NCI-H748 treated with DMSO at 0.1 percent for 48 hours (cell line): ENCODE results near the gene PIK3CB.
"Not testable (repeated sequence)": the region's sequence is repeated elsewhere in the genome, so short reads cannot be mapped to it uniquely, and the experiment has no call there.

ENCODE experiments used
- DNase-seq: peaks from one replicate; lab custom pipeline; 2025; lab: John Stamatoyannopoulos, UW

Gene PIK3CB

DNA sequence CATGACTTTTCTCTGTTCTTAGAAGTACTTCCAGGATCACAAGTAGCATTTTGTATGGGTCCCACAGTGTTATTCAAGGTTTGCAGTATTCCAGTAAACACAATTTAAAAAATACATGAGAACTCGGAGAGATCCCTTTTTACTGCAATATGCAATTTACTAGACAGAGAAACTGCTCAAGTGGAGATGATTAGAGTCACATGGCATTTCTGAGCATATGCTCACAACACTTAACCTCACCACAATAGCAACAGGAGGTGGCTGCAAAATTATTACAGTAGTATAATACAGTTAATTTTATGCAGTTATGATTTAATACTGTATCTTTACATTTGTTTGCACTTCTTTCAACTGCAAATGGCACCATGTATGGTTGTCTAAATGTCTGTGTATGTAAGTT, 87.5 kb downstream of the PIK3CB start:
- DNase-seq: no peak

DNA sequence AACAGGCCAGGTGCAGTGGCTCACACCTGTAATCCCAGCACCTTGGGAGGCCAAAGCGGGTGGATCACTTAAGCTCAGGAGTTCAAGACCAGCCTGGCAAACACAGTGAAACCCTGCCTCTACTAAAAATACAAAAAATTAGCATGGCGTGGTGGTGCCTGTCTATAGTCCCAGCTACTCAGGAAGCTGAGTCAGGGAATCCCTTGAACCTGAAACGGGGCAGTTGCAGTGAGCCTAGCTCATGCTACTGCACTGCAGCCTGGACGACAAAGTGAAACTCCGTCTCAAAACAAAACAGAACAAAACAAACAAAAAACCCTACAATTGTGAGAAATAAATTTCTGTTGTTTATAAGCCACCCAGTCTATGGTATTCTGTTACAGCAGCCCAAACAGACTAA, 94.7 kb downstream of the PIK3CB start:
- DNase-seq: no peak

DNA sequence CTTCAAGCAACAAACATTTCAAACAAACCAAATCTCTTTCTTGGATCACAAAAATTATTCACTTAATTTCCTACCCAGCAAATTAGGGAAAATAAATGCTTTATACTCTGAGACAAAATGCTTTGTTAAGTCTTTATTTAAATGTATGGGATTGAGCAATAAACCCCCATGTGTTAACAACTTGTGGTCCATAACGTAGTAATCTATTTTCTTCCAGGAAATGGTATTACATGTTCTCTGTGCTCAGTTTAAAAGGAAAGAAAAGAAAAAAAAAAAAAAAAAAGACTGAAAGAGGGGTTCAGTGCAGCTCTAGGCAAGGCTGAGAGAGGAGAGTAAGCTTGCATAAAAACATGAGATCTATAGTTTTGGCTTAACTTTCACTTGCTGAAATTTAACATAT, 102.3 kb downstream of the PIK3CB start:
- no peak for DNase-seq

DNA sequence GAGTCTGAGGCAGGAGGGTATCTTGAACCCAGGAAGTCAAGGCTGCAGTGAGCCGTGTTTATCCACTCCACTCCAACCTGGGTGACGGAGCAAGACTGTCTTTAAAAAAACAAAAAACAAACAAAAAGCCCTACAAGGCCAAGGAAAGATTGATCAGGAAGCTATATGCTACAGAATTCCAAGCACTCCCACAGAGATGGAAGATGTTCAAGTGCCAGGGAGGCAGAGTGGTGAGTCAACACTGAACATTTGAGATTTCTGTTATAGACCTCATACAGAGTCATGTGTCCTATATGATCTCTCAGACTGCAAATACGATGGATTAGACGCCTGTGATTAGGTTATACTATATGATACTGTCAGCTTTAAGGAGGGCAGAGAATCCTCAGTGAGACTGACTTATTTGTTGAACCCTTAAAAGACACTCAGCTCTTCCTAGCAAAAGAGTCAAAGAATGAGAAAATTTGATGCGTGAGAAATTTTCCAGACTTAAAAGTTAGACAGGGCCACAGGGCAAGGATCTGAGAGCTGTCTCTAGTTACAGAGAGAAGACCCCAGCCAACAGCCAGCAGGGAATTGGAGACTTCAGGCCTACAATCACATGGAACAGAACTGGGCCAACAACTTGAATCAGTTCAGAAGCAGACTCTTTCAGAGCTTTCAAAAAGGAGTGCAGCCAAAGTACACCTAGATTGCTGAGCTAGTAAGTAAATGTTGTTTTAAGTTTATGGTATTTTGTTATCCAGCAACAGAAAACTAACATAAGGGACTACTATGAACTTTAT, 107.6 kb downstream of the PIK3CB start:
- no peak for DNase-seq

DNA sequence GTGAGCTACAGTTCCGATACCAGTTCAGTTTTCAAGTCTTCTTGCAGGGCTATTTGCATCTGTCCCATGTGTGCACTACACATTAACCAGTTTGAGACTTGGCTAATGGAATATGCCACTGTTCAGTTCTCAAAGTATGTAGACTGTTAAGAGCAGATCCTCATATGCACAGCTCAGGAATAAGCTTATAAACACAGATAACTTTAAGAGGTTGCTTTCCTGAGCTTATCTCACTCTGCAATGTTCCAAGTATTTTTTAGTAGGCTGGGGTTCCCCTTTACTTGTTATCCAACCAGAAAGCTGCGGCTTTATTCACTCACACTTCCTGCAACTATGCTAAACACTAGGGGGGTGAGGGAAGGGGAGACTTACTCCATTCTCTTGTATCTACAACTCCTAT, 108.7 kb downstream of the PIK3CB start:
- DNase-seq: not testable (repeated sequence)

DNA sequence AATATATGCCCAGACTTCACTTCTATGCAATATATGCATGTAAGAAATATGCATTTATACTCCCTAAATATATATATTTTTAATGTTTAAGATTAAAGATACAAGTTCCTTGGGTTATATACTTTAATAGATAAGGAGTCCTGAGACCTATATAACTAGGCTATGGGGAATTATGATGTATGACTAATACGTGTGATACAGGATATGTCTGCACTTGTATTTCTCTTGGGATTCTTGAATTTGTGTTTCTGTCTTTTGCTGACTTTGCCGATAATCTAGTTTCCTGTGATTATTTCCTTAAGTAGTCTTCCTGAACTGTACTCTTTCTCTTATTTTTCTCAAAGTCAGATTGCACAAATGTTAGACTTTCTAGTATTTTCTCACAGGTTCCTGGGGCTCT, 109.6 kb downstream of the PIK3CB start:
- DNase-seq: no peak

DNA sequence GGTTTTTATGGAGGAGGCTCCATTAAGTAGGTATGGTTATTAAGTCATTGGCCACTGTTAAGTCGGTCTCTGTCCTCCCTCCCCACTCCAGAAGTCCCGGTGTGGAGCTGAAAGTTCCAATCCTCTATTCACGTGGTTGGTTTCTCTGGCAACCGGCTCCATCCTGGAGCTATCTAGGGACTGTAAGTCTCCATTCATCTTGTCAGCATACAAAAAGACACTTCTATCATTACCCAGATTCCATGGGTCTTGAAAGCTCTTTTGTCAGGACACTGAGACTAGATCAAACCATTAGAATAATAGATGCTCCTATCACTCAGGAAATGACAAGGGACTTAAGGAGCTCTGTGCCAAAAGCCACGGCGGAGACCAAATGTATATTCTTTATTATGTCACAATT, 110.3 kb downstream of the PIK3CB start:
- DNase-seq: no peak

DNA sequence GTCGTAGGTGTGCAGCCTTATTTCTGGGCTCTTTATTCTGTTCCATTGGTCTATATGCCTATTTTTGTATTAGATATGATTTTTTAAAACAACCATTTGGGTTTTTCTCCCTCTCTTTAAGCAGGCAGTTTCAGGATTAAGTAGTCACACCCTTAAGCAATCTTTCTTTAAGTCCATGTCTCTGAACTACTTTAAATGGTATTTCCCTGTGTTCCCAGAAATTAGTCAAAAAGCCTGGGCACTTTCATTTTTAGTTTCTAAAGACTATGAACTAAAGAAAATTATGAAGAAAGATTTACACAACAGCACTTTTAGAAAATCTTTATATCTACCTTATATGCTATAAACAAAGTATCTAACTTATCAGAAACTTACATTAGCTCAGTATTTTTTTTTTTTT, 115.9 kb downstream of the PIK3CB start:
- DNase-seq: no peak

DNA sequence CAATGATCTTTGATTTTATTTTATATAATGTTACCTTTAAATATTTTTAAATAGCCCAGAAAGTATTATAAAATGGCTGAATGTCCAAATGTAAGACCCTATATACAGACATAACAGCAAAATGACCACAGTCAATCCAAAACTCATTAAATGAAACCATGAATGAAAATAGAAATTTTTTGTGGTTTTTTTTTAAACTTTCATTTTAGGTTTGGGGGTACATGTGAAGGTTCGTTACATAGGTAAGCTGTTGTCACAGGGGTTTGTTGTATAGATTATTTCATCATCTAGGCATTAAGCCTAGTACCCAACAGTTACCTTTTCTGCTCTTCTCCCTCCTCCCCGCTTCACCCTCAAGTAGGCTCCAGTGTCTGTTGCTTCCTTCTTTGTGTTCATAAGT, 117.4 kb downstream of the PIK3CB start:
- no peak for DNase-seq

DNA sequence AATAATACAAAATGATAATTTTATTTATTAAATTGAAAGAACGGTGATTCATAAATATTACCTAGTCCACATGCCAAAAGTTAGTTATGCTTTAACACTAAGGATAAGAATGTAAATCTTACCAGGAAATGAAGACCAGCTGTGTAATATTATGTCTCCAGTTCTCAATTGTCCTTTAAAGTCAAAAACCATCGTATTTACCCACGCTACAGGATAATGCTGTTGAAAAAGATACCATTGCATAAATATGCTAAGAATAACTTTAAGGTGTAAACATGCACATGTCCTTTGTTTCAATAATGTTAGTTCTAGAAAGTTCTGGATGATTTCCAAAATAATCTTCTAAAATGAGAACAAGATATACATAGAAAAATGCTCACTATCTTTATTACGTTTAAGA, 122.6 kb downstream of the PIK3CB start:
- no peak for DNase-seq

DNA sequence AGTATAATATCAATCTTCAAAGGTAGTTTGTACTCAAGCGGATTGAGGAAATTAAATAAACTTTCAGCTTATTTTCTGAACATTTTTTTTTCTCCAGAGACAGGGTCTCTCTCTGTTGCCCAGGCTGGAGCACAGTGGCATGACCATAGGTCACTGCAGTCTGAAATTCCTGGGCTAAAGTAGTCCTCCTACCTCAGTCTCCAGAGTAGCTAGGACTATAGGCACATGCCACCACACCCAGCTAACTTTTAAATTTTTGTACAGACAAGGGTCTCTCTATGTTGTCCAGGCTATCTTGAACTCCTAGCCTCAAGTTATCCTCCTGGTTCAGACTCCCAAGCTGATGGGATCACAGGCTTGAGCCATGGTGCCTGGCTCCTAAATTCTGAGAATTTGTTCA, 129.1 kb downstream of the PIK3CB start:
- no peak for DNase-seq

DNA sequence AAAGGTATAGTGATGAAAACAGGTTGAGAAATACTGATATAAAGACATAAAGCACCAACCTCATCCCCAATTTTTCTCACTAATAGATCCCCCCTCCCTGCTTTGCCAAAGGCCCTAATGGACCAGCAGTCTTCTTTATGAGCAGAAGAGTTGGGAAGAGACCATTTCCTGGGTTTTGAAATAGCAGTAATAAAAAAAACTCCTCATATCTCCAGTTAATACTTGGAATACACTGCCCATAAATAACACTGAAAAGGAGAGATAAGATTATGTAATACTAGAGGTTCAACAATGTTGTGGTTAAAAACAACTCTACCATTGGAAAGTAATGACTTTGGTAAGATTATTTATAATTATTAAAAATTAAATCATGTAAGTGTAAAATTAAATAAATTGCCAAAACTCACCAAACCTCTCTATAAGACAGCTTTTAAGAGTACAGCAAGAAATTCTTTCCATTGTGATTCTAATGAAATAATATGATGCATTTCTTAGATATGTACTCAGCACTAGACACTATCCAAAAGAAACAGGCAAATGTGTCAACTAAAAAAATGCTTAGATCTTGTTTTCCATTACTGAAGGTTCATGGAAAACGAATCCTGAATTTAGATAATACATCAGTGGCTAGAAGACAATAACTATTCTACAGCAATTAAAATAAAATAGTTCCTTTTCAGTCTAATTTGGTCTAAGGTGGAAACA, 137.9 kb downstream of the PIK3CB start:
- no peak for DNase-seq

DNA sequence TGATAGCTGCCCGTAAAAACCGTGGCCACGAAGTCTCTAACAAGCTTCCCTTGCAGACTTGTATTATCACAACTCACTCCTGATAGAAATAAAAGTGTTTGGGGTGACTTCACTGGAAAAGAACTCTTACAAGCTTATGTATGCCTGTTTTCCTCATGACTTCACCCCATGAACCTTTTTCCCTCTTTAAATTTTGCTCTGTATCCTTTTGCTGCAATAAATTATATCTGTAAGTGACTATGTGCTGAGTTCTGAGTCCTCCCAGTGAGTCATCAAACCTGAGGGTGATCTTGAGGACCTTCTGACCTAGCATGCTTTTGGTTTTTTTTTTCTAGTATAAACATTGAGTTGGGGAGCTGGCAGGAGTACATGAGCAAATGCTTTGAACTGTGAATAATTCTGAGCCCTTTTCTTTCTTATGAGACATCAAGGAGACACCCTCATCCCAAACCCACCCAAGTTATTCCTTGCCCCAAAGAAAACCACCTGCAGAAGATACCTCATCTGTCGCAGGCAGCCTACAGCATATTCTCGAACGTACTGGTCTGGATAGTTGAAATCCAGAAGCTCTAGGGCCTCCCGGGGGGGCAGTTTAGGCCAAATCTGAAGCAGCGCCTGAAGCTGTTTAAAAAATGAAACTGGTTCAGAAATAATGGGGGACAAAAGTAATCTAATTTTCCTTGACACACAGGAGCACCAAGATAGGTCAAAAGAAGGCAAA, 140.3 kb downstream of the PIK3CB start:
- no peak for DNase-seq

DNA sequence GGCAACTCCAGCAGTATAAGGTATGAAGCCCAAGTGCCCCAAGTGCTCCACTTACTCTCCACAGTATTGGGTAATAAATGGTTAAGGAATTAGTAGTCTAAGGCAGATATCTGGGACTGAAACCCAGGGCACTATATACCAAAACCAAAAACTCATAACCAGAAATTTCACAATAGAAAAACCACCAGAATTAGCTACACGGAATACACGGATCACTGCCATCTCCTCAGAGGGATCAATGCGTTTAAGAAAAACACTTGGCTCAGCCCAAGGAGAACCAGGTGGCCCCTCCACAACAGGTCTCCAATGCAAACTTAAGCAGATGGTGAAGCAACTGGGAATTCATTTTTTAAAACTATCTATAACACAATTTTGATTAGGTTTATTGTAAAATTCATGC, 142.6 kb downstream of the PIK3CB start:
- DNase-seq: no peak

DNA sequence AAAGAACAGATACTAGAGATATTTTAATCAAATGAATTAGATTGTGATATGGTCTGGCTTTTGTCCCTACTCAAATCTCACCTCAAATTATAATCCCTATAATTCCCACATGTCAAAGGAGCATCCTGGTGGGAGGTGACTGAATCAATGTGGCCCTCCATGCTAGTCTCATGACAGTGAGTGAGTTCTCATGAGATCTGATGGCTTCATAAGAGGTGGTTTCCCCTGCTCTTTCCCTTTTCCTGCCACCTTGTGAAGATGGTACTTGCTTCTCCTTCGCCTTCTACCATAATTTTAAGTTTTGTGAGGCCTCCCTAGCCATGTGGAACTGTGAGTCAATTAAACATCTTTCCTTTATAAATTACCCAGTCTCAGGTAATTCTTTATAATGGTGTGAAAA, 143.4 kb downstream of the PIK3CB start:
- no peak for DNase-seq

DNA sequence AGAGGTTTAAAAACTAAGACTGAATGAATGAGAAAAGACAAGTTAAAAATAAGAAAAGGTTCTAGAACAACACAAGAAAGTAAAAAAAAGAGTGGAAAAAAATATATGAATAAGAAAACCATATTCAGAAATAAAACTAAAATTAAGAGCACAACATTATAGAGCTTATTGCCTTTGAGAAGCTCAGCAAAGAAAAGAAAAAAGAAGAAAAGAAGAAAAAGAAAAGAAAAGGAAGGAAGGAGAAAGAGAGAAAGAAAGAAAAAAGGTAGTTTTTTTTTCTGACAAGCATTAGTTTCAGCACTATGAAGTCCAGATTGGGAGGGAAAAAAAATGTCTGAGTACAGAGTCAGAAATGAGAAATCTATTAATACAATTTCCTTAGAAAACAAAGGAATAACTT, 144.7 kb downstream of the PIK3CB start:
- DNase-seq: no peak

DNA sequence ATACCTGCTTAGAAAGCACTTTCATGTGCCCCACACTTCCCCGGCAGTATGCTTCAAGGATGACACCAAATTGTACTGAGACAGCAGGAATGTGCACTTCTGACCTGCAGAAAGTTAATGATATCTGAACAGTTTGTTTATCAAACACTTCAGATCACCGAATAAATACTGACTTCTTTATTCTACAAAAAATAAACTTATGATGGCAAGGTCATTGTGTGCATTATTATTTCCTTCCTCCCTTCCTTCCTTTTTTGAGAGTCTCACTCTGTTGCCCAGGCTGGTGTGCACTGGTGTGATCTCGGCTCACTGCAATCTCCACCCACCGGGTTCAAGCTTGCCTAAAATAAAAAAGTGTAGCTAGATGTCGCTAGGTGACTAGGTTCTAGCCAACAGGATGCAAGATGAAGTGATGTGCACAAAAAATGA, 145.8 kb downstream of the PIK3CB start:
- DNase-seq: no peak

DNA sequence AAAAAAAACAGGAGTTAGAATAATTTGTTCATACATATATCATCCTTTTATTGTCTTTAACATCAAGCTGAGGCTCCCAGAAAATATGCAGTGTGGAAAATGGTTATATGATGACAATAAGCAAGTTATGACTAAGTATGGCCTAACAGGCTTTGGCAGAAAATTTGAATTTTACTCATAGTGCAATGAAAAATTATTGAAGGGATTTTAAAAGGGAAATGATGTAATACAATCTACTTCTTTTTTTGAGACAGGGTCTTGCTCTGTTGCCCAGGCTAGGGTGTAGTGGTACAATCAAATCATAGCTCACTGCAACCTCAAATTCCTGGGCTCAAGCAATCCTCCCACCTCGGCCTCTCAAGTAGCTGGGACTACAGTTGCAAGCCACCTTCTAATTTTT, 147.5 kb downstream of the PIK3CB start:
- no peak for DNase-seq

DNA sequence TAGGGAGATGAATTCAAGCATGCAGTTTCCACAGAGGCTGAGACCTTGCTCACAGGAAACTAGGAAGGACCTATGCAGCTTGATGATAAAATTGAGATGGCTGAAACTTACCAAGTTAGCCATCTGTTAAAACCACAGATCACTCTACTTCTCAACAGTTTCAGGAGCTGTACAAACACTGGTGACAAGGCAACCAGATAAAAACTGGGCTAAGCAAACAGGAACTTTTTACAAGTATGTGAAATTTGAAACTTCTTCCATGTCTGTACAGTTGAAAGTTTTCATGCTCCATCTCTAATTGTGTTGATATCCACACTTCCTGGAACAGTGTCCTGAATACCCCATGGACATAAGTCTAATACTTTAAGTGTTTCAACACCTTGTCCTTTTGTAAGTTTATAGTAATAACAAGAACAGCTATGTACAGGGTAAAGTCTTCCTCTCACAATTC, 147.9 kb downstream of the PIK3CB start:
- DNase-seq: no peak

DNA sequence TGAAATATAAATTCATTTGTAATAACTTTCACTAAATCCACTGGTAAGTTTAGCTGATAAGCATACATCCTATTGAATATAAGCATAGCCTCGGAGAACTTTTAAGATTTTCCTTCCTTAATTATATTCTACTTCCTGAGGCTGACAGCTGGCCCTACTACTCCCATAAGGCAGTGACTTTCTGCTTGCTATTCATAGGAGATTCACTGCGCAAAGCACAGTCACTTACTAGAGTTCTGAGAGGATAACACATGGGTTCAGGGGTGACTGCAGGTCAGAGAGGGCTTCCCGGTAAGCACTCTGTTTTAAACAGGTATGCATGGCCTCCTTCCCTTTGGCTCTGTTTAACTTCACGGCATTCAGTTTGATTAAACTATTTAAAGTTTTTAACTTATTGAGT, 150.3 kb downstream of the PIK3CB start:
- no peak for DNase-seq

DNA sequence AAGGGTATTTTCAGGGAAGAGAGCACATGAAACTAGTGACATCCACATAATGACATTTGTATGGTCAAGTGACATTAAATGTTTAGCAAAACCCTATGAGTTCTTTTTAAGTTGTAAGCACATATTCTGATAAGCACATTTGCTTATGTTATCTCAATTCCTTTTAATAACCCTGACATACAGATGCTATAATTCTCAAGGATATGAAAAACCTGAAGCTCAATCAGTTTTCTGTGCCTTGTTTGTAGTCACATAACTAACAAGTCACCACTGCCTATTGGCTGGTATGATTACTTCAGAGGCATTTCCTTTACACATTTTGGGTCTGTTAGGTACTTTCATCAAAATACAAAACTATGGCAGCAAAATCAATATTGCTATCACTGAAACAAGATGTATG, 152.1 kb downstream of the PIK3CB start:
- DNase-seq: no peak

DNA sequence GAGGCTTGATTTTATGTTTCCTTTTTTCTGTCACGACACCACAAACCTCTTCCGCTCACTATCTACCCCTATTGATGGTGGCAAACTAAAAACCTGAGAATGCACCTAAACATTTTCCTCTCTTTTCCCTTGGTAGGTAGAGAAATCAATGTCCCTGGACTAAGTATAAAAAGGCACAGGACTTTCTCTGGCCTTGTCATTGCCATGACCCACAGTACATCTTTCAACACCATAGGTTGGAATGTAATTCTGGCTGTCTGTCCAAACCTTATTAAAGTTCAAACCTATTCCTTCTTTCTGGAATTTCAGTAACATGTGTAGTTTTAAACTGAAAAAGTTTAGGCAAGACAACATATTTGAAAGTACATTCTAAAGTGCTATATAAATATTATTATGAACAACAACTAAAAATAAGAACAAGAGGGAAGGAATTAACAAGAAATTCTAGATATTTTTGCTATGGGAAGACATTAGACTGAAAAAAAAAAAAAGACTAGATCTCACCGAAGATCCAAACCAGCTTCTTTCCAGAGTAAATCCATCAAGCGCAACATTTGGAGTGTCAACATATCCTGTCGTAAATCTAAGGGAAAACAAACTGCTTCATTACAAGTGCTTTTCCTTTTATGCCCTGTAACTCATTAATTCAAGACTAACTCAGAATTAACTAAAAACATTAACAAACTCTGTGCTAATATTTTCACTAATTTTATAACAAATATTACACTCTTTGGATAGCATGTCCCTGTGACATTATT, 153.1 kb downstream of the PIK3CB start:
- DNase-seq: no peak
